ENCODE results near the gene KLHL13. TPM values are rescaled to one million over a fixed set of nuclear protein-coding genes. Genes with fewer than 3 reads are reported as not detected.

KLHL13 gene
- total and polyA plus RNA-seq, 2 of the 8 experiments (the other 6 are each of a cell fraction or from before 2014, with no cell fraction given): 6.4 to 12.8 TPM

DNA sequence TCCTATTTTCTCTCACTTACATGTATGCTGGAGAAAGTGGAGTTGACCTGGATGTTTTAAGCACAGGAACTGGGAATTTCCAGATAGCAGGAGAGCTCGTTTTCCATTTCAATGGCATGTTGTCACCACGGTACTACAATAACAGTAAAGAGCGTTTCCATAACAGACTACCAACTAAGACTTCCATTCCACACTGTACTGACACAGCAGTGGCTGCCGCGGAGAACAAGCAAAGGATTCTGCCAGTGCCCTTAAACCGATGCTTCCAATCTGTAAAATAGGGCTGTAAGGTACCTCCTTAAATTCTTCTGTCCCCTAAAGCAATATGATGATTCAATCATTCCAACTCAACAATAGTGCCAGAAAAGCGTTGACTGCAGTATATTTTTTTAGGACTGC is 143.9 kb downstream of the KLHL13 start:
- Histone ChIP-seq H2BK120ac (replicated peaks; ENCODE audit: low read depth, low read length) (no peak overlapping the region), H4K5ac (ENCODE audit: insufficient read length, low read depth, low read length) (no peak overlapping the region), H3K27me3 (replicated peaks in 1 of 4; ENCODE audit: control insufficient read depth in 3 of 4, extremely low read depth in 1 of 4, insufficient read depth in 3 of 4, low read length in 3 of 4) (no peaks in the 10 kb centered on the region), H3K27ac (ENCODE audit: low read depth, low read length) (peak overlapping the region; percentile 25; the same call in 1 of the 2 replicates), H3K4me3 (ENCODE audit: extremely low read depth in 1 of 4, insufficient read depth in 2 of 4, low read depth in 3 of 4, low read length in 4 of 4) (peak overlapping the region in 1 of 4 experiments; percentile 34; a peak in 1 of 8 replicates), H3K4me2 (ENCODE audit: insufficient read depth in 1 of 2, low read depth in 2 of 2, low read length in 2 of 2) (peak overlapping the region; percentile 37 to 41), H3K23ac (ENCODE audit: insufficient read length) (no peak overlapping the region), H3K18ac (ENCODE audit: extremely low read depth, low read length) (no peak overlapping the region), H2AK5ac (ENCODE audit: low read depth, low read length) (no peak overlapping the region), H3K4ac (replicated peaks; ENCODE audit: insufficient read length, low read depth, low read length) (no peak overlapping the region), H3K9me3 (ENCODE audit: insufficient read depth in 2 of 2, low read depth in 1 of 2, low read length in 1 of 2) (no peaks in the 10 kb centered on the region), H4K8ac (ENCODE audit: extremely low read depth, insufficient read depth, low read length) (no peak overlapping the region), H2BK20ac (ENCODE audit: low read length) (no peak overlapping the region), H4K91ac (replicated peaks; ENCODE audit: insufficient read length, low read length) (no peak overlapping the region), H2BK15ac (ENCODE audit: low read length) (no peak overlapping the region), H3K9ac (replicated peaks in 1 of 4; ENCODE audit: extremely low read depth in 1 of 4, low read depth in 3 of 4, low read length in 3 of 4) (no peak overlapping the region; a peak in 1 of 7 replicates), H4K20me1 (replicated peaks in 1 of 2; ENCODE audit: control insufficient read depth in 1 of 2, insufficient read depth in 2 of 2, low read length in 2 of 2) (no peaks in the 10 kb centered on the region), H3K23me2 (ENCODE audit: low read depth, low read length) (no peaks in the 10 kb centered on the region), H2BK5ac (ENCODE audit: low read depth, low read length) (no peak overlapping the region), H3K4me1 (replicated peaks in 1 of 4; ENCODE audit: control insufficient read depth in 3 of 4, insufficient read depth in 4 of 4, low read length in 3 of 4) (peaks cover 0 to 6% (median 0%) of the 10 kb centered on the region in 4 experiments; a peak in 1 of 7 replicates), H3K36me3 (ENCODE audit: control insufficient read depth in 2 of 4, insufficient read depth in 4 of 4, low read length in 3 of 4) (no peaks in the 10 kb centered on the region), H3K79me2 (ENCODE audit: control insufficient read depth in 1 of 2, insufficient read depth in 2 of 2, low read length in 2 of 2) (no peaks in the 10 kb centered on the region), H3K14ac (ENCODE audit: insufficient read length) (no peak overlapping the region), H2BK12ac (ENCODE audit: low read depth, low read length) (no peak overlapping the region), H3K56ac (replicated peaks; ENCODE audit: insufficient read length, low read depth, low read length) (no peak overlapping the region), H2AFZ (ENCODE audit: low read length) (no peak overlapping the region), H3K79me1 (ENCODE audit: low read depth, low read length) (no peaks in the 10 kb centered on the region)
- 11% methylated on average over 7 of the region's 7 CpGs; no CpG with 5 or more reads in 1 of the 2 experiments for WGBS, 2 experiments (ENCODE audit: extremely low coverage in 1 of 2, insufficient coverage in 1 of 2, insufficient read length in 1 of 2, insufficient replicate concordance in 2 of 2, low coverage in 1 of 2, low lambda C conversion rate in 2 of 2, missing lambda C conversion rate in 1 of 2)
- ChIA-PET POLR2A (ENCODE audit: partially characterized antibody) (no interaction called here), CTCF (ENCODE audit: partially characterized antibody) (interaction anchor here (1.6 kb wide), 1 partner anchor 12 kb away, joined by 6 read pairs; no protein-coding TSS in a partner anchor)
- FAIRE-seq (peak; percentile 97), DNase-seq (ENCODE audit: low read depth in 1 of 2, low spot score in 2 of 2) (no peak)
- TF ChIP-seq SP1 (IDR thresholded peaks at IDR 0.05; ENCODE audit: low read depth, low read length): 0 out of 2 replicates have a peak, but pooled peaks have one; percentile 28
- 0 out of 3 replicates have a peak, but pooled peaks of 1 of the 2 experiments have one; percentile 19 for TF ChIP-seq EP300 (IDR thresholded peaks at IDR 0.05; ENCODE audit: borderline replicate concordance in 1 of 2, low read depth in 2 of 2, low read length in 2 of 2)
- no peak for TF ChIP-seq SIRT6 (IDR thresholded peaks at IDR 0.05; ENCODE audit: low read length)
- no peak for TF ChIP-seq RAD21 (IDR thresholded peaks at IDR 0.05 in 1 of 2, conservative IDR thresholded peaks at IDR 0.05 in 1 of 2; ENCODE audit: low read depth in 2 of 2, low read length in 2 of 2)

Measured in H1 (cell line).